Stimulated activated effector memory CD8-positive, alpha-beta T cell treated with anti-CD3 and anti-CD28 coated beads, Interleukin-12 subunit alpha, Interleukin-12 subunit beta, amount 100 ng/mL, for 72 hours (primary cell): ENCODE measurements around the gene ZSWIM3.

ENCODE experiments used
- ATAC-seq: fragments of 150-1000 bp; cut with Tn5 transposase; 2 replicates; pipeline ENCODE4 v1.10.0; 2021
- DNase-seq, 2 donors: peaks; one replicate each; pipeline ENCODE4 v3.0.0; 2021 to 2022; ENCODE audit warnings: low spot score in 2 of 2
- H3K27ac Mint-ChIP-seq: one replicate; pipeline ENCODE4 v1.8.0; 2022; ENCODE audit warnings: mild to moderate bottlenecking, mixed read lengths
- H3K36me3 Mint-ChIP-seq: one replicate; pipeline ENCODE4 v1.8.0; 2022; ENCODE audit warnings: mild to moderate bottlenecking, mixed read lengths
- H3K4me1 Mint-ChIP-seq: one replicate; pipeline ENCODE4 v1.8.0; 2022; ENCODE audit warnings: mixed read lengths
- H3K4me3 Mint-ChIP-seq: one replicate; pipeline ENCODE4 v1.8.0; 2022; ENCODE audit warnings: mild to moderate bottlenecking, mixed read lengths
- H3K9me3 Mint-ChIP-seq: one replicate; pipeline ENCODE4 v1.8.0; 2022; ENCODE audit warnings: mixed read lengths

Gene ZSWIM3

DNA sequence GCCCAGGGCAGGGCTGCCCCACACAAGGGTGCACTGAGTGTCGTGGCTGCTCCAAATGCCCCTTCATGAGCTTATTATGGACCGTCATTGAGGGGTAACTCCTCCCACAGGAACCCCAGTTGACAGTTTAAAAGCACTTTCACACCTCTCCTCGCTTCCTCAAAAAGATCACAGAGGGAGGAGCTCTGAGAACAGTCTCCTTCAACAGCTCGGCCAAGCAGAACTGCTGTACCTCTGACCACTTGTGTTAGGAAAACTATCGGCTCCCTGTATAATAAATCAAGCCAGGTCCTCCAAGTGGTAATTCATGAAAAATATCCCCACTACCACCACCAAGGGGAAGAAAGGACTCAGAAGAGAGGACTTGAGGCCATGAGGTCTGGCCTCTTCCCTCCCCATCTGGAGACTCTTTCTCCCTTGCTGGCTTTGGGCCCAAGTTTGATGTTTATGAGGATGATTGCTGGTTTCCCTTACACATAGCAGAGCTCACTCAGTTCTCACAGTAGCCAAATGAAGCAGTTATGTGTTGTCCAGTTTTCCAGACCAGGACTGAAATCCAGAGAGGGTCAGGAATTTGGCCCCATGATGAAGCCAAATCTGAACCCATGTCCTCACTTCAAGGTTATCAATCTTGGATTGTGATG, 15.1 kb upstream of the ZSWIM3 start:
- ATAC-seq (no peak), DNase-seq (no peak)
- Mint-ChIP-seq H3K9me3 (no peaks in the 10 kb centered on the region), H3K27ac (no peak overlapping the region), H3K4me1 (peaks cover 5% of the 10 kb centered on the region), H3K4me3 (no peak overlapping the region), H3K36me3 (peaks cover 44% of the 10 kb centered on the region)

DNA sequence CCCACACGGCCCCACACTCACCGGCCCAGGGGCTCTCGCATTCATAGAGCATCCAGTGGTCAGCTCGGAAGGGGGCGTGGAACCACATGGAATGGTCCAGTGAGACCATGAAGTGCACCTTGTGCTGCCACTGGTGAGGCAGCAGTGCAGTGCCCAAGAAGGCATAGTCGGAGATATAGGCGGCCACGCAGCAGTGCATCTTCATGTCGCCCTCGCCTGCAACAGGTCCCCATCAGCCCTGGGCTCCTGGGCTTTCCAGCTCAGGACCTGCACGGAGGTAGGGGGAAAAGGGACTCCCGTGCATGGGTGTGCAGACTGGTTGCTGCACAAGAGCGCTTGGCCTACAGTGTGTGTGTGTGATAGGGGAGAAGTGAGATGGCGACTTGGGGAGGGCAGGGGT, 13.9 kb upstream of the ZSWIM3 start:
- H3K27ac Mint-ChIP-seq = peak overlapping the region; percentile 80
- peaks cover 5% of the 10 kb centered on the region for H3K4me1 Mint-ChIP-seq
- no peak overlapping the region for H3K4me3 Mint-ChIP-seq
- no peak for ATAC-seq
- no peaks in the 10 kb centered on the region for H3K9me3 Mint-ChIP-seq
- H3K36me3 Mint-ChIP-seq = peaks cover 53% of the 10 kb centered on the region
- DNase-seq = no peak

DNA sequence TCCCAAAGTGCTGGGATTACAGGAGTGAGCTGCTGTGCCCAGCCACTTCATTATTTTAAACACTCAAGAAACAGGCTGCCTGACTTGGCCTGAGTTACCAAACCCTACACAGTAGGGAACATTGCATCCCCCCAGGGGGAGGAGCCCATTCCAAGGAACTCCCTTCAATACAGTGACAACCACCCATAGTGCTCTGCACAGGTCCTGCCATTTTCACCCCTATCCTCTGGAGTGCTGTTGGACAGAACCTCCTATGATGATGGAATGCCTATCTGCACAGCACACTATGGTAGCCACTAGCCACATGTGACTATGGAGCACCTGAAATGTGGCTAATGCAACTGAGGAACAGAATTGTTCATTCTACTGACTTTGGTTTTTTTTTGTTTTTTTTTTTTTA, 12.0 kb upstream of the ZSWIM3 start:
- Mint-ChIP-seq H3K27ac (no peak overlapping the region), H3K4me1 (peaks cover 10% of the 10 kb centered on the region), H3K36me3 (peaks cover 61% of the 10 kb centered on the region), H3K9me3 (no peaks in the 10 kb centered on the region), H3K4me3 (no peak overlapping the region)
- ATAC-seq = no peak
- DNase-seq = no peak

DNA sequence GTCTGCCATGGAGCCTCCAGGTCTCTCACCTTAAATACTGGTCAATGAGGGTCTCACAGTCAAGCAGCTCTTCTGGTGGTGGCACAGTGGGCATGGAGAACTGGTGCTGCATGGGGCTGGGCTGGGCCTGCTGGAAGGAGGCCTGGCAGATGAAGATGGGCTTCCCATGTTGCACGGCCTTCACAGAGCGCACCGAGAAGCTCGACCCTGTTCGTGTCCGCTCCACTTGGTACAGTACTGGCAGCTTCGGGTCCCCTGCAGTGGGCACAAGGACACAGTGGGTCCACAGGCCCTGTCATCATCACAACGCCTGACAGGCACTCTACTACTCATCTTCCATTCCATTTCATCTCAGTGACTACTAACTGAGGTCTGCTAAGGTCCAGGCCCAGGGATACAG, 9.0 kb upstream of the ZSWIM3 start:
- peaks cover 8% of the 10 kb centered on the region for H3K4me1 Mint-ChIP-seq
- no peaks in the 10 kb centered on the region for H3K9me3 Mint-ChIP-seq
- no peak overlapping the region for H3K4me3 Mint-ChIP-seq
- no peak for ATAC-seq
- H3K36me3 Mint-ChIP-seq = peaks cover 68% of the 10 kb centered on the region
- DNase-seq = no peak
- H3K27ac Mint-ChIP-seq = no peak overlapping the region

DNA sequence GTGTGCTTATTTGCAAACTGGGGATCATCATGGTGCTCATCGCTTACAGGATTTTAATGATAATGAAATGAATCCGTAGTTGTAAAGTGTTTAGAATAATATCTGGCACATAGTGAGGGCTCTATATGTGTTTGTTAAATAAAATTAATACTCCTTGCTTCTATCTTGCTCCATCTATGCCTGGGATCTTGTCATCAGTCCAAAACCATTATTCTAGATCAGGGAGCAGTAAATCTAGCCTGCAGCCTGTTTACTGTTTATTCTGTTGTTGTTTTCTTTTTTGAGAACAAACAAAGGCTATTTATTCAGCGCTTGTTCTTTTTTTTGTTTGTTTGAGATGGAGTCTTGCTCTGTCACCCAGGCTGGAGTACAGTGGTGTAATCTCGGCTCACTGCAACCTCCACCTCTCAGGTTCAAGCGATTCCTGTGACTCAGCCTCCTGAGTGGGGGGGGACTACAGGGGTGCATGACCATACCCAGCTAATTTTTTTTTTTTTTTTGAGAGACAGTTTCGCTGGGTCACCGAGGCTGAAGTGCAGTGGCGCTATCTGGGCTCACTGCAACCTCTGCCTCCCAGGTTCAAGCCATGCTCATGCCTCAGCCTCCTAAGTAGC, 8.3 kb upstream of the ZSWIM3 start:
- peaks cover 6% of the 10 kb centered on the region for H3K4me1 Mint-ChIP-seq

DNA sequence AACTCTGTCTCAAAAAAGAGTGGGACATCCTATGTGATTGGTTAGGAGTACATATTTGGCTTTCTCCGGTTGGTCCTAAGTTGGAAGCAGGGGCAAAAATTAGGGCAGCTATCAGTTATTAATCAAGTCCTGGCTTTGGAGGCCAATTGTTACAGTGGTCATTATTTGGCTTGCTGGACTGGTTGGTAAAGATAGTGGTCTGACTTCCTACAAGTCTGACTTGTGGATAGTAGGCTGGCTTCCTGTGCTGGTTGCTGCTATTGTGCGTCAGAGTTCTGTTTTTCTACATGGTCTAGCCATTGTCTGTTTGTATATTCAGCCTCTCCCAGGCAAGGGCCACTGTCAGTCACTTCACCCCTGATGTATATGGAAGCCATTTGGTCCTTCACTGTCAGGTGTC, 7.2 kb upstream of the ZSWIM3 start:
- no peak for DNase-seq
- Mint-ChIP-seq H3K4me3 (no peak overlapping the region), H3K9me3 (no peaks in the 10 kb centered on the region), H3K36me3 (peaks cover 57% of the 10 kb centered on the region), H3K4me1 (peaks cover 6% of the 10 kb centered on the region), H3K27ac (peak overlapping the region; percentile 48)
- no peak for ATAC-seq

More for the DNA sequence above, 8.3 kb upstream of the ZSWIM3 start:
- no peak for DNase-seq
- no peak for ATAC-seq
- no peaks in the 10 kb centered on the region for H3K9me3 Mint-ChIP-seq
- no peak overlapping the region for H3K4me3 Mint-ChIP-seq
- no peak overlapping the region for H3K27ac Mint-ChIP-seq
- H3K36me3 Mint-ChIP-seq = peaks cover 69% of the 10 kb centered on the region

DNA sequence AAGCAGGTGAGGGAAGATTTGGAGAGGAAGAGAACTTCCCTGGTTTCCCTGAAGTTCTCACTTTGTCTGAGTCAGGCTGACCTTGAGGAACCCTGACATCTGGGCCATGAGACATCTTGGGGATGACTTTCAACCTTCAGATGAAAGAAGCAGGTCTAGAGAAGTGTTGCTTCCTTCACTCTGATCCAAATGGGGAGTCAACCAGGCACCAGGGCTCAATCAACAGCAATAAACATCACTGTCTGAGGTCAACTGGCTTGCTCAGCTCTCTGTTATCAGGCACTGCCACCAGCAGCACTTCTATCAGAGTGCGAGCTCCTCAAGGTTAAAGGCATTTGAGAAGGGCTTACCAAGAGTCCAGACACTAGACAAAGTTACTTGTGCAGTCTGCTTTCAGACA, 6.5 kb upstream of the ZSWIM3 start:
- Mint-ChIP-seq H3K4me1 (peaks cover 7% of the 10 kb centered on the region), H3K36me3 (peaks cover 50% of the 10 kb centered on the region), H3K4me3 (no peak overlapping the region), H3K27ac (peak overlapping the region; percentile 48), H3K9me3 (no peaks in the 10 kb centered on the region)
- ATAC-seq (no peak), DNase-seq (no peak)

DNA sequence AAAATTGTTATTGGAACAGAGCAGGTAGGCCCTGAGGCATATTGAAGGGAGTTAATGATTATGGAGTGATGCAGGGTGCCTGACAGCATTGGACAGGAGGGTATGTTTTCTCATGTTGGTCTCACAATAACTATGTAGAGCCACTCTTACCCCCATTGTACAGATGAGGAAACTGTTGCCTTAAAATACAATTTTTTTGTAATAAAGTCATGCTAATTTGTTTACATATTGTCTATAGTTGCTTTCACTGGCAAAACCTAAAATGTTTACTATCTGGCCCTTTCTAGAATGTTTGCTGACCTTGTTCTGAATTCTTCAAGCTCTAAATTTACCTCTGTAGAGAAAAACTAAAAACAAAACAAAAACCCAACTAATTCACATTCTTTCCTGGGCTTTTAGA, 5.9 kb upstream of the ZSWIM3 start:
- ATAC-seq = no peak
- H3K9me3 Mint-ChIP-seq = no peaks in the 10 kb centered on the region
- DNase-seq = no peak
- no peak overlapping the region for H3K27ac Mint-ChIP-seq
- H3K36me3 Mint-ChIP-seq = peaks cover 44% of the 10 kb centered on the region
- peaks cover 13% of the 10 kb centered on the region for H3K4me1 Mint-ChIP-seq
- H3K4me3 Mint-ChIP-seq = no peak overlapping the region

DNA sequence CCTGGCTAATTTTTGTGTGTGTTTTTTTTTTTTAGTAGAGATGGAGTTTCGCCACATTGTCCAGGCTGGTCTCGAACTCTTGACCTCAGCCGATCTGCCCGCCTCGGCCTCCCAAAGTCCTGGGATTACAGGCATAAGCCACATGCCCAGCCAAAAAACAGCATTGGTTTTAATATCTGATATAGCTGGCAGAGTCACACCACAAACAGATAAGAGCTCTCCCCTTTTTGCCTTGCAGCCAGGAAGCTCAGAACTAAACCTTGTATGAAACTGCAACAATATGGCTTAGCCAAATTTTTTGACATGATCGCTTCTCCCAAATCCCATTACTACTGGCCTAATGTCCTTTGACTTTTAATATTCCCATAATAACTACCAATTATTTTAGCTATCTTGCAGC, 5.1 kb upstream of the ZSWIM3 start:
- H3K27ac Mint-ChIP-seq = no peak overlapping the region
- ATAC-seq = no peak
- H3K4me3 Mint-ChIP-seq = no peak overlapping the region
- H3K4me1 Mint-ChIP-seq = peaks cover 14% of the 10 kb centered on the region
- no peaks in the 10 kb centered on the region for H3K9me3 Mint-ChIP-seq
- DNase-seq = no peak
- H3K36me3 Mint-ChIP-seq = peaks cover 37% of the 10 kb centered on the region

DNA sequence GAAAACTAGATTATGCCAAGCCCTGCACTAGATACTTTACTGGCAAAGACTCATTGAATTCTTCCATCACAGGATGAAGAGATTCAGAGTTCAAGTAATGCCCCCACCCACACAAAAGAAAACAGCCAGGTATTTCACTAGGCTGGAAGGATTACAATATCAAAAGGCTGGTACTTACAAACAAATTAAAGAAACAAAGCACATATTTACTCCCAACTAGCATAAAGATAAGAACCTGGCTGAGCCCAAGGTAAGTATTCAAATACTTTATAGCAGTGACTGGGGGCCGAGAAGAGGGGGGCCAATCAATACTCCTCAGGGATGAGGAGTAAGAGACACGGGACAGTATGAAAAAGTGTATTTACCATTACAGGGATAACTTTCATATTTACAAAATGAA, 3.9 kb upstream of the ZSWIM3 start:
- no peak overlapping the region for H3K4me3 Mint-ChIP-seq
- no peak overlapping the region for H3K27ac Mint-ChIP-seq
- no peak for ATAC-seq
- H3K36me3 Mint-ChIP-seq = peaks cover 29% of the 10 kb centered on the region
- H3K9me3 Mint-ChIP-seq = no peaks in the 10 kb centered on the region
- H3K4me1 Mint-ChIP-seq = peaks cover 26% of the 10 kb centered on the region
- DNase-seq = no peak

DNA sequence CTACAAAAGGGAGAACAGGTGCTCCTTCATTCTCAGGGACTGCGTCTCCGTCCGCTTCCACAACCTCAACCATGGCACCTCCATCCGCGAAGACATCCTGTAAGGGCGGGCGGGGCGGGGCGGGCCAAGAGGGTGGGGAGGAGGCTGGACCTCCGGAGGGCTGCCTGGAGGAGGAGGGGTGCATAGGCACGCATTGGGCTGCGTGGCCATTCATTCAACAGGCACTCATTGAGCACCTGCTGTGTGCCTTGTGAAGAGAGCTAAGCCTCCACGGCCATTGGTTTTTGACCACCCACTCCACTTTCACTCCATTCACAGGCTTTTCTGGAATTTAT, 435 bp downstream of the ZSWIM3 start:
- ATAC-seq (peak; percentile 57), DNase-seq (no peak)
- Mint-ChIP-seq H3K4me3 (peak overlapping the region; percentile 98), H3K9me3 (no peaks in the 10 kb centered on the region), H3K27ac (peak overlapping the region; percentile 97), H3K36me3 (peaks cover 10% of the 10 kb centered on the region), H3K4me1 (peaks cover 36% of the 10 kb centered on the region)

DNA sequence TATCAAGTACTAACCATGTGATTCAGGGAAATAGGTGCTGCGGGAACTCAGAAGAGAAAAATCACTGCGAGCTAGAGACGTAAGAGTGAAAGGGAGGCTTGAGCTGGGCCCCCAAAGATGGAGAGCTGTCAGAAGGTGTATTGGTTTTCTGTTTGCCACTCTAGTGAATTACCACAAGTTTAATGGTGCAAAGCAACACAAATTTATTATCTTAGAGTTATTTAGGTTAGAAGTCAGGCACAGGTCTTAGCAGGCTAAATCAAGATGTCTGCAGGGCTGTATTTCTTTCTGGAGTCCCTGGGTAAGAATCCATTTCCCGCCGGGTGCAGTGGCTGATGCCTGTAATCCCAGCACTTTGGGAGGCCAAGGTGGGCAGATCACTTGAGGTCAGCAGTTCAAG, 2.5 kb downstream of the ZSWIM3 start:
- DNase-seq (no peak), ATAC-seq (no peak)
- Mint-ChIP-seq H3K4me1 (peaks cover 36% of the 10 kb centered on the region), H3K4me3 (no peak overlapping the region), H3K27ac (no peak overlapping the region), H3K36me3 (no peaks in the 10 kb centered on the region), H3K9me3 (no peaks in the 10 kb centered on the region)

DNA sequence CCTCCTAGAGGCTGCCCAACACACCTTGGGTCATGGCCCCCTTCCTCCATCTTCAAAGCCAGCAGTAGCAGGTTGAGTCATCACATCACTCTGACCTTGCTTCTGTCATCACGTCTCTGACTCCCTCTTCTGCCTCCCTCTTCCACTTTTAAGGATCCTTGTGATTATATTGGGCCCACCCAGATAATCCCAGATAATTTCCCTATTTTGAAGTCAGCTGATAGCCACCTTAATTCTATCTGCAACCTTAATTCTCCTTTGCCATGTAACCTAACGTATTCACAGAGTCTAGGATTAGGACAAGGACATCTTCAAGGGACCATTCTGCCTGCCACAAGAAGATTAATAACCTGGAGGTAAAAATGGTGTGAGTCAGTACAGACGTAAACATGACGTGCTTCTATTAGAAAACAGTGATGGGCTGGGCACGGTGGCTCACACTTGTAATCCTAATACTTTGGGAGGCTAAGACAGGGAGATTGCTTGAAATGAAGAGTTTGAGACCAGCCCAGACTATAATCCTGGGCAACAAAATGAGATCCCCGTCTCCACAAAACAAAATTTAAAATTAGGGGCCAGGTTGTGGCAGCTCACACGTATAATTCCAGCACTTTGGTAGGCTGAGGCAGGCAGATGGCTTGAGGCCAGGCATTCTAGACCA, 3.3 kb downstream of the ZSWIM3 start:
- H3K9me3 Mint-ChIP-seq = no peaks in the 10 kb centered on the region
- no peaks in the 10 kb centered on the region for H3K36me3 Mint-ChIP-seq
- ATAC-seq (no peak), DNase-seq (no peak)
- no peak overlapping the region for H3K27ac Mint-ChIP-seq
- H3K4me1 Mint-ChIP-seq = peaks cover 36% of the 10 kb centered on the region
- no peak overlapping the region for H3K4me3 Mint-ChIP-seq

DNA sequence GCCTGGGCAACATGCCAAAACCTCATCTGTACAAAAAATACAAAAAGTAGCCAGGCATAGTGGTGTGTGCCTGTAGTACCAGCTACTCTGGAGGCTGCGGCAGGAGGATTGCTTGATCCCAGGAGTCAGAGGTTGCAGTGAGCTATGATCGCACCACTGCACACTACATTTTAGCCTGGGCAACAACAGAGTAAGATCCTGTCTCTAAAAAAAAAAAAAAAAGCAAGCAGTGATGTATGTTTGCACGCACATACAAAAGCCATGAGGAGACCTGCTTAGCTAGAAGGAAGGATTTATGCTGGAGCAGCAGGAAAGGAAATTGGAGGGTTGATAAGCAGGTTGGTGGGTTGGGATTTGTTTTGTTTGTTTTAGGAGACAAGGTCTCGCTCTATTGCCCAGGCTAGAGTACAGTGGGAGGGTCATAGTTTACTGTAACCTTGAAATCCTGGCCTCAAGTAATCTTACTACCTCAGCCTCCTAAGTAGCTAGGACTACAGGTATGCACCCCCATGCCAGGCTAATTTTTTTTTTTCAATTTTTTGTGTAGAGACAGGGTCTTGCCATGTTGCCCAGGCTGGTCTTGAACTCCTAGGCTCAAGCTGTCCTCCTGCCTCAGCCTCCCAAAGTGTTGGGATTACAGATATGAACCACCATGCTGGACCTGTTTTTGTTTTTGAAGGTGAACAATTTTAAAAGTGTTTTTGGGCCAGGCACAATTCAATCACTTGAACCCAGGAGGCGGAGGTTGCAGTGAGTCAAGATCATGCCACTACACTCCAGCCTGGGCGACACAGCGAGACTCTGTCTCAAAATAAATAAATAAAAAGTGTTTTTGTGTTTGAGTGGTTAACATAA, 4.0 kb downstream of the ZSWIM3 start:
- no peaks in the 10 kb centered on the region for H3K36me3 Mint-ChIP-seq
- ATAC-seq = no peak
- H3K27ac Mint-ChIP-seq = no peak overlapping the region
- H3K4me1 Mint-ChIP-seq = peaks cover 30% of the 10 kb centered on the region
- no peak for DNase-seq
- H3K4me3 Mint-ChIP-seq = no peak overlapping the region
- H3K9me3 Mint-ChIP-seq = no peaks in the 10 kb centered on the region

DNA sequence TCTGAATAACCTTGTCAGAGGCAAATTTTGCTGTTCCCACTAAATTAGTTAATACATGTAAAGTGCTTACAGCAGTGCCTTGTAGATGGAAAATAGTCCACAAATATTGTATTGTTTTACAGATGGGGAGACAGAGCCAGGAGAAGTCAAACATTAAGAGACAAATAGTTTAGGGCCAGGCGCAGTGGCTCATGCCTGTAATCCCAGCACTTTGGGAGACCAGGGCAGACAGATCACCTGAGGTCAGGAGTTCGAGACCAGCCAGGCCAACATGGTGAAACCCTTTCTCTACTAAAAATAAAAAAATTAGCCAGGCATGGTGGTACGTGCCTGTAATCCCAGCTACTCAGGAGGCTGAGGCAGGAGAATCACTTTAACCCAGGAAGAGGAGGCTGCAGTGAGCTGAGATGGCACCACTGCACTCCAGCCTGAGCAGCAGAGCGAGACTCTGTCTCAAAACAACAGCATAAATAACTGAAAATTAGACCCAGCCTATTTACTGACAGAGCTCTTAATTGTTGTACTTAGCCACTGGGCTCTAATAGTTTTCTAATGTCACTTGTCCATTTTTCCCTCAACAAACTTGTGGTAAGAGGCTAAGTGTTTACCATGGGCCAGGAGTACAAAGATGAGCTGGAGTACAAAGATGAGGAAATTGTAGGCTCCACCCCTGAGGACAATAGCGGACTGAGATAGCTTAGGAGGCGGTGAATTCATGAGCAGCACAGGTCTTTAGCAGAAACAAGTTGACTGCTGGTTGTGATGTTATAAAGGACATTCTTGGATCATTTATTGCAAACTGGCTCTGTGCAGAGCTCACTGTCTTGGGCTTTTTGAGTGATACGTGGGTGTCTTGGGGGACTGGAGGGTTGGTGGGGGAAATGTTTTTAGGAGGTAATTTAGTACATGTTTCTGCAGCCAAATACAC, 6.4 kb downstream of the ZSWIM3 start:
- DNase-seq (no peak), ATAC-seq (no peak)
- no peak overlapping the region for H3K27ac Mint-ChIP-seq
- H3K9me3 Mint-ChIP-seq = no peaks in the 10 kb centered on the region
- peaks cover 16% of the 10 kb centered on the region for H3K4me1 Mint-ChIP-seq
- no peaks in the 10 kb centered on the region for H3K36me3 Mint-ChIP-seq
- H3K4me3 Mint-ChIP-seq = no peak overlapping the region
